GM20000 (cell line): ENCODE data around the gene PLCZ1.

Experiments used
- DNase-seq: peaks from one replicate; pipeline ENCODE4 v3.0.0; 2012; ENCODE audit warnings: low spot score
- TF ChIP-seq, protein P1 (sequence below): IDR thresholded peaks from 2 replicates; pipeline ENCODE4 v1.5.1; 2012; ENCODE audit warnings: mild to moderate bottlenecking, control low read depth; ENCODE audit errors: extremely low read depth, missing control alignments

The PLCZ1 gene

DNA sequence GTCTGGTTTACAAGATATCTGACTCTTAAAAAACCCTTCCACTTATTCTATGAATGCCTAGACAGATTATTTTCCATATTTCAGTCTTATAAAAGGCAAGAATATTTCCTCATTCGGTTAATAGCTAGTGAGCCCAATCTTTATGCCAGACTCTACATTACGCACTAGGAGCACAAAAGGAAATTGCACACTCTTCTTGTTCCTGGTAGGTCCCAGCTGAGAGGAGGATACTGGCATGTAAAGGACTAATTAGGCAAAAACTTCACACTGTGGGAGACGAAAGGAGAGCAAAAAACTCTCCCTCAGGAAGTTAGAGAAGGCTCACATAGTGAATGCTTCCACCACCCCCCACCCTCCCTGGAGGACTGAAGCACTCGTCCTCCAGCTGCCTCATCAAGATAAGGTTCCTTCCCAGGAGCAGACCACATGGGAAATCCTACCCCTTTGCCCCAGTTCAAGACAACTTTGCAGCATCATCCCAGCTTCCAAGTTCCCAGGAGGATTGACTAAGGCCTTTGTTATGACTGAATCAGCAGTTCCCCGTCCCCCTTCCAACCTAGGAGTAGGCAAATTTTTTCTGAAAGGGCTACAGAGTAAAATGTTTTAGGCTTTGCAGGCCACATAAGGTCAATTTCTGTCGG is 14.6 kb upstream of the PLCZ1 start:
- DNase-seq = no peak
- TF ChIP-seq, protein P1, sequence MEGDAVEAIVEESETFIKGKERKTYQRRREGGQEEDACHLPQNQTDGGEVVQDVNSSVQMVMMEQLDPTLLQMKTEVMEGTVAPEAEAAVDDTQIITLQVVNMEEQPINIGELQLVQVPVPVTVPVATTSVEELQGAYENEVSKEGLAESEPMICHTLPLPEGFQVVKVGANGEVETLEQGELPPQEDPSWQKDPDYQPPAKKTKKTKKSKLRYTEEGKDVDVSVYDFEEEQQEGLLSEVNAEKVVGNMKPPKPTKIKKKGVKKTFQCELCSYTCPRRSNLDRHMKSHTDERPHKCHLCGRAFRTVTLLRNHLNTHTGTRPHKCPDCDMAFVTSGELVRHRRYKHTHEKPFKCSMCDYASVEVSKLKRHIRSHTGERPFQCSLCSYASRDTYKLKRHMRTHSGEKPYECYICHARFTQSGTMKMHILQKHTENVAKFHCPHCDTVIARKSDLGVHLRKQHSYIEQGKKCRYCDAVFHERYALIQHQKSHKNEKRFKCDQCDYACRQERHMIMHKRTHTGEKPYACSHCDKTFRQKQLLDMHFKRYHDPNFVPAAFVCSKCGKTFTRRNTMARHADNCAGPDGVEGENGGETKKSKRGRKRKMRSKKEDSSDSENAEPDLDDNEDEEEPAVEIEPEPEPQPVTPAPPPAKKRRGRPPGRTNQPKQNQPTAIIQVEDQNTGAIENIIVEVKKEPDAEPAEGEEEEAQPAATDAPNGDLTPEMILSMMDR = no peak

DNA sequence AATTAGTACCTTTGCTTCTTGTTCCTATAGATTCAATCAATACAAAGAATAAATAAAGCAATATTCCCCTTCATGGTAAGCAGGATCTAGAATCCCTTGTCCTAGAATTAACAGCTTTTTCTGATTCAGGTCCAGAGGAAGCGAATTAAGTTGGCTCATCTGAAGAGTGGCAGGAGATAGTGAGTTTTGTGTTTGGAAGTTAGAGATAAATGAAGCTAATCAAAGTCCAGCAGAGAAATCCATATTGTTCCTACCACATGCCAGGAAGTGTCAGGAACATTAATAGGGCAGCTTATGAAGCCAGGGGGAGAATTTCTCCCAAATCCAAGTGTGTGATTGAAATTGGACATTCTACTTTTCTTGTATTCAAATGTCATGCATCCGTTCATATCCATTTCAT is 14.1 kb upstream of the PLCZ1 start:
- DNase-seq = no peak
- TF ChIP-seq, protein P1 = no peak

- TF ChIP-seq, protein P1 = no peak
- no peak for DNase-seq
Observed at GRCh38 chr12:18750085-18750484, 12.3 kb upstream of the PLCZ1 start.

DNA sequence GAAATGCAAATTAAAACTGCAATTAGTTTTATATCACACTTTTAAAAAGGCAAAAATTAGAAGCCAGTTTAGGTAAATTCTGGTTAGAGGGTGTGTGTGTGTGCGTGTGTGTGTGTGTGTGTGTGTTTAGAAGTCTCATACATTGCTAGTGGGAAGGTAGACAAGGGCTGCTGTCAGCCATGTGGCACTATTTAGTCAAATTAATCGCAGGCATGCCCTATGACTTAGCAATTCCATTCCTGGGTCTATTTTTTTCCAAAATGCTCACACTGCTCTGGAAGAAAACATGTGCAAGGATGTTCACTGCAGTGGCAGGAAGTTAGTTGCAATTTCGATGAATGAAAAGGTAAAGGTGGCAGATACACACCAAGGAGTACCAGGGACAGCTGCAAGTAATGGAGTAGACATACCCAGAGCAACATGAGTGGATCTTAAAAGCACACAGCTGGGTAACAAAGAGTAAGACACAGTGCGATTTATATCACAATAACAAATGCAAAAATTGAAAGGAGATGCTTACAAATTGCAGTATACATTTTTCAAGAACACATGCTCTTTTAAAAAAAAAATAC is 11.7 kb upstream of the PLCZ1 start:
- TF ChIP-seq, protein P1 = no peak
- no peak for DNase-seq

GRCh38 chr12:18747895-18748294 is 10.1 kb upstream of the PLCZ1 start:
- no peak for DNase-seq
- TF ChIP-seq, protein P1 = no peak

DNA sequence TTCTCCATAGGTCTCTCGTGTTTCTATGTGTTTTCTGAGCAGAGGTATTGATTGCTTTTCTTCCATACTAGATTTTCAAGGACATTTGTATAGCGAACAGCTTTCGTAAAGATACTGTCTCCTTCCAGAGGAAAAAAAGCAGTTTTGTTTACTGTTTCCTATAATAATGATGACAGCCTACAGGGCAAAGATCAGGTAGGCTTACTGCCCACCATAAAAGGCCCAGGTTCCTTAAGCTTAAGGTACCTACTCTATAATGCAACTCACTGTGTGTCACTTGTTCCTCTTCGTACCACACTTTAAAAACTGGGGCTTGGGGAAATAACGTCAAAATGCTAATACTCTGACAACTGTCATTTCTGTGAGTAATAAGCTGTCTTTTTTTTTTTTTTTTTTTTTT is 6.7 kb downstream of the PLCZ1 start:
- DNase-seq = no peak
- TF ChIP-seq, protein P1 = no peak

GRCh38 chr12:18723752-18724151 is 14.1 kb downstream of the PLCZ1 start:
- DNase-seq = no peak

More at GRCh38 chr12:18723752-18724151, 14.1 kb downstream of the PLCZ1 start:
- TF ChIP-seq, protein P1 = no peak
